ENCODE data around the gene THTPA. TPM values are rescaled to one million over a fixed set of nuclear protein-coding genes. Genes with fewer than 3 reads are reported as not detected.

Gene THTPA
- total RNA-seq, 1 donor from 2014 or later = 18.6 TPM

DNA sequence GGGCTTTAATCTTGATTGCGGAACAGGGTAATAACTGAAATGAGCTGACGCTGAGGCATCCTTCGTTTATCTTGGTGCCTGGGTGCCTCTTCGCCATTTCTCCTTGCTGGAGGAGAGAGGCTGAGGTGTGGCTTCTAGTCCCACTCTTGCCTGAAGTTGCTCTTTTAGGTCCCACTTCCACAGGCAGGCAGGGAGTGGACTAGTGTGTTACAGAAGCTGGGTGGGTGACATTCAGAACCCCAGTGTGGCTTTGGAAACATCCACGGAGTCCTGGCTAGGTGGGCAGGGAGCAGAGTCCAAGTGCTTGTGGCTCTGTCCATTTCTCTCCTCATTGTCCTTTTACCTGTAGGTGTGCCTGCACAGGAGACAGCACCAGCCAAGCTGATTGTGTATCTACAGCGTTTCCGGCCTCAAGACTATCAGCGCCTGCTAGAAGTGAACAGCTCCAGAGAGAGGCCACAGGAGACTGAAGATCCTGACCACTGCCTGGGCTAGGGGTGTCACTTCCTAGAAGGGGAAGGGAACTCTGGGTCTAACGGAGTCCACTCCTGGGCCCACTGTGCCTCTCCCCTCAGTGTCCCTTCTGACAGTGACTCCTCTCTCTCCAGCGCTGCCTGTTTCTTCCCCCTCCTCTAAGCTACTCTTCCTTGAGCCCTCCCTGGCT lies 2.4 kb downstream of the THTPA start:
- ATAC-seq (ENCODE audit: low read depth) (no peak), DNase-seq (no peak)
- peak overlapping the region; percentile 4 for H3K4me3 Mint-ChIP-seq
- intact Hi-C loops (cut with micrococcal nuclease) = loop anchor here (5.0 to 10.0 kb wide), 6 partner anchors 436 to 886 kb away; partner anchors contain the start of genes ACIN1, ADCY4, C14orf119 and PCK2
- no peaks in the 10 kb centered on the region for H3K9me3 Mint-ChIP-seq
- TF ChIP-seq, protein P1, sequence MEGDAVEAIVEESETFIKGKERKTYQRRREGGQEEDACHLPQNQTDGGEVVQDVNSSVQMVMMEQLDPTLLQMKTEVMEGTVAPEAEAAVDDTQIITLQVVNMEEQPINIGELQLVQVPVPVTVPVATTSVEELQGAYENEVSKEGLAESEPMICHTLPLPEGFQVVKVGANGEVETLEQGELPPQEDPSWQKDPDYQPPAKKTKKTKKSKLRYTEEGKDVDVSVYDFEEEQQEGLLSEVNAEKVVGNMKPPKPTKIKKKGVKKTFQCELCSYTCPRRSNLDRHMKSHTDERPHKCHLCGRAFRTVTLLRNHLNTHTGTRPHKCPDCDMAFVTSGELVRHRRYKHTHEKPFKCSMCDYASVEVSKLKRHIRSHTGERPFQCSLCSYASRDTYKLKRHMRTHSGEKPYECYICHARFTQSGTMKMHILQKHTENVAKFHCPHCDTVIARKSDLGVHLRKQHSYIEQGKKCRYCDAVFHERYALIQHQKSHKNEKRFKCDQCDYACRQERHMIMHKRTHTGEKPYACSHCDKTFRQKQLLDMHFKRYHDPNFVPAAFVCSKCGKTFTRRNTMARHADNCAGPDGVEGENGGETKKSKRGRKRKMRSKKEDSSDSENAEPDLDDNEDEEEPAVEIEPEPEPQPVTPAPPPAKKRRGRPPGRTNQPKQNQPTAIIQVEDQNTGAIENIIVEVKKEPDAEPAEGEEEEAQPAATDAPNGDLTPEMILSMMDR (IDR thresholded peaks at IDR 0.05) = no peak
- POLR2A ChIA-PET = interaction anchor here (1.1 to 6.2 kb wide), 3 partner anchors 9 to 556 kb away, joined by 3 to 41 read pairs (median 4); partner anchors contain the start of genes AP1G2, DCAF11, NRL and PABPN1
- H3K36me3 Mint-ChIP-seq (ENCODE audit: low read depth) = peaks cover 50% of the 10 kb centered on the region
- H3K4me1 Mint-ChIP-seq = peaks cover 31% of the 10 kb centered on the region
- no peaks in the 10 kb centered on the region for H3K27me3 Mint-ChIP-seq
- H3K27ac Mint-ChIP-seq = peak overlapping the region; percentile 6
- CTCF ChIA-PET = interaction anchor here (0.8 to 4.9 kb wide), 5 partner anchors 9 to 437 kb away, joined by 3 to 128 read pairs (median 3); no protein-coding TSS in a partner anchor

DNA sequence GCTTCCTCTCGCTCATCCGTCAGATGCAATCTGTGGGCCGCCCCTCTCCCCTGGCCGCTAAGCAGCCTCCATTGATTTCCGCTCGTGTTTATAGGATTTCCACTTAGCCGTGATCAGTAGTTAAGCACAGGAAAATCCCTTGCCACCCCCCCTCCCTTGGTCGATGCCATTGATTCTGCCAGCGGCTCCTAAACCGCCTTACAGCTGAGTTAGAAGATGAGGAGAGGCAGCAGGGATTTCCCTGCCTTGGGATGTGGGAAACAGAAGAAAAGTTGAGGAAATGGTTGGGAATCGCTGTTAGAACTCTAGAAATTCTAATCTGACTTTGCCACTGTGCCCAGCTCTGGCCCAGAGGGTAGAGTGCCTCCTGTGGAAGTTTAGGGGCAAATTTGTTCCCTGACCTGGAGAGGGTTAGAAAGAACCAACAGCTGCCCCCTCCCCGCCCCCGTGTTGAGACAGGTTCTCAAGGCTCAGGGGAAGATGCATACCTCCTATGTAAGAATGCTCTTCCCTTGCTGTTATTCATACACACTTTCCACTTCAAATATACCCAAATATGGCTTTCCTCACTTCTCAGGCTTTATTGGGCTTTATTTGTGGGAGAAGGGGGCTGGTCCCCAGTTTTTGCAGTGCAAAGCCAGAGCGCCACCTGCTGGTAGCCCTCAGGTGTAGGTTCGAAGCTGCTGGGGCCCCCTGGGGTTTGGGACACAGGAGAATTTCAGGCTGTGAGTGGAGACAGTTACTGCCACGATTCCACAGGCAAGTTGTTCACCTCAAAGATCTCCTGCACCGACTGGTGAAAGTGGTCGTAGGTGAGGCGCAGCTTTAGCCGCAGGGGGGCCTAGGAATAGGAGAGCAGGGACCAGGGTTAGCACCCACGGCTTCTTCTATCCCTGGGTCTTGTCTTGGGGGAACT lies 3.2 kb downstream of the THTPA start:
- ChIA-PET CTCF (interaction anchor here (0.7 to 4.9 kb wide), 7 partner anchors 9 to 179 kb away, joined by 3 to 128 read pairs (median 4); no protein-coding TSS in a partner anchor), POLR2A (interaction anchor here (1.1 to 6.2 kb wide), 4 partner anchors 8 to 555 kb away, joined by 3 to 41 read pairs (median 10); partner anchors contain the start of genes AP1G2, DCAF11, NRL and PABPN1)
- DNase-seq (peak; percentile 50), ATAC-seq (ENCODE audit: low read depth) (no peak)
- no peaks in the 10 kb centered on the region for H3K27me3 Mint-ChIP-seq
- no peak overlapping the region for H3K4me3 Mint-ChIP-seq
- H3K36me3 Mint-ChIP-seq (ENCODE audit: low read depth) = peaks cover 56% of the 10 kb centered on the region
- H3K4me1 Mint-ChIP-seq = peaks cover 31% of the 10 kb centered on the region
- intact Hi-C loops (cut with micrococcal nuclease) = loop anchor here (5.0 to 10.0 kb wide), 6 partner anchors 437 to 886 kb away; partner anchors contain the start of genes ACIN1, ADCY4, C14orf119 and PCK2
- TF ChIP-seq, protein P1 (IDR thresholded peaks at IDR 0.05) = no peak
- H3K9me3 Mint-ChIP-seq = no peaks in the 10 kb centered on the region
- no peak overlapping the region for H3K27ac Mint-ChIP-seq

DNA sequence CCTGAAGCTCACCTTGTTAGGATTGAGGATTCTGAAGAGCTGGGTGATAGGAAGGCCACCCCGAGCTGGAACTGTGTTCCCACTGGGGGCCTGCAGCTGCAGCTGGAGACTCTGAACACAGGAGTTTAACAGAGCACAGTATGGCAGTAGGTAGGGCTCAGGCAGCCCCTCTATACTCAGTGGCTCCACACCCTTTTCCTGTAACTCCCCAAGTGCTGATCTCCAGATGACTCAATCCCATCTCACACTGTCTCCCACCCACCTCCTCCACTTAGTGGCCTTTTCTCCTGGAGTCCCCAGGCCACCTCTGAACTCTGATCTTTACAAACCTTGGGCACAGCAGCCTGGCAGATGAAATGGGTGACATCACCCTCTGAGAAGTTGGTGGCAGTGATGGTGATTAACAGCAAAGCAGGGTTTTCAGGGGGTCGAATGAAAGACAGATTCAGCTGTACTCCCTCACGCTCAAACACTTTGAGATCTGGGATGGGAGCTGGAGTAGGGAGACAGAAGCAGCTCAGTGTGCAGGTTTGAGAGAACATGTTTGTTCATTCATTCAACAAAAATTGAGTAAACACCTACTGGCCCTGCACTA lies 4.0 kb downstream of the THTPA start:
- Mint-ChIP-seq H3K36me3 (ENCODE audit: low read depth) (peaks cover 64% of the 10 kb centered on the region), H3K4me1 (peaks cover 31% of the 10 kb centered on the region), H3K27ac (no peak overlapping the region), H3K27me3 (no peaks in the 10 kb centered on the region), H3K9me3 (no peaks in the 10 kb centered on the region), H3K4me3 (no peak overlapping the region)
- intact Hi-C loops (cut with micrococcal nuclease) = loop anchor here (5.0 to 10.0 kb wide), 6 partner anchors 438 to 885 kb away; partner anchors contain the start of genes ACIN1, ADCY4, C14orf119 and PCK2
- POLR2A ChIA-PET = interaction anchor here (1.1 to 2.8 kb wide), 4 partner anchors 9 to 554 kb away, joined by 3 to 15 read pairs (median 3); partner anchors contain the start of genes ACIN1, C14orf119, DCAF11 and NRL
- CTCF ChIA-PET = interaction anchor here (0.7 to 4.9 kb wide), 9 partner anchors 8 to 233 kb away, joined by 3 to 128 read pairs (median 5); partner anchors contain the start of gene ZFHX2
- no peak for ATAC-seq (ENCODE audit: low read depth)
- TF ChIP-seq, protein P1 (IDR thresholded peaks at IDR 0.05) = no peak
- no peak for DNase-seq

DNA sequence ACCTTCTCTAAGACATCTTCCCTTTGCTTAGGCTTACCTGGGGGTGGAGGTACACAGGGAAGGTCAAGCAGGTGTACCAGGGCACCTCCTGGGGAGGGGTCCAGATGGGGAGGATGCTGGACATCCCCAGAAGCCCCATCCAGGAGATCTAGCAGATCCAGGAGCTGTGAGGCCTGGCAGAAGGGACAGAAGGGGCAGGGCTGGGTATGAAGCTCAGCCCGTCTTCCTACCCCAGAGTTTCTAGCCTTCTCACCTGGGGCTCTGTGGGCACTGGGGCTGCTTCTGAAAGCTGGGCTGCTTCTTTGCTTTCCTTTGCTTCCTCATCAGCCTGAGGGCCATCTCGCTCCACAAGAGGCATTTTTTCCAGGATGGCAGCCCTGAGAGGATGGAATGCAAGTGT lies 5.2 kb downstream of the THTPA start:
- Mint-ChIP-seq H3K36me3 (ENCODE audit: low read depth) (peaks cover 71% of the 10 kb centered on the region), H3K9me3 (no peaks in the 10 kb centered on the region), H3K4me1 (peaks cover 28% of the 10 kb centered on the region), H3K4me3 (no peak overlapping the region), H3K27ac (no peak overlapping the region), H3K27me3 (no peaks in the 10 kb centered on the region)
- ChIA-PET CTCF (interaction anchor here (0.9 to 4.9 kb wide), 5 partner anchors 9 to 234 kb away, joined by 3 to 128 read pairs (median 5); partner anchors contain the start of gene ZFHX2), POLR2A (interaction anchor here (0.6 to 2.8 kb wide), 6 partner anchors 10 to 634 kb away, joined by 3 to 15 read pairs (median 6); partner anchors contain the start of genes PABPN1, TM9SF1 and ZFHX2)
- intact Hi-C loops (cut with micrococcal nuclease) = no loop called here
- TF ChIP-seq, protein P1 (IDR thresholded peaks at IDR 0.05) = no peak
- no peak for DNase-seq
- no peak for ATAC-seq (ENCODE audit: low read depth)

All from activated B cell treated with CpG ODN at 0.5 μM for 24 hours (primary cell).